Glomerular visceral epithelial cell (primary cell): ENCODE data around the gene LDB2.
"Not testable (repeated sequence)": the region's sequence is repeated elsewhere in the genome, so short reads cannot be mapped to it uniquely, and the experiment has no call there.

Source experiments
- DNase-seq: peaks from one replicate; pipeline ENCODE4 v3.0.0-alpha.2; 2016; ENCODE audit errors: extremely low spot score

LDB2 gene

GRCh38 chr4:16897991-16898827, at the start of gene LDB2:
Gene LDB2, minus strand, starts transcription at chr4:16898645.
- DNase-seq = no peak

GRCh38 chr4:16942491-16942890, 44.0 kb upstream of the LDB2 start:
- DNase-seq = no peak

- no peak for DNase-seq
Observed at GRCh38 chr4:16939178-16939577, 40.7 kb upstream of the LDB2 start.

- DNase-seq = no peak
Observed at GRCh38 chr4:16938512-16939040, 40.1 kb upstream of the LDB2 start.

- no peak for DNase-seq
Observed at GRCh38 chr4:16931339-16932305, 33.2 kb upstream of the LDB2 start.

- no peak for DNase-seq
Observed at GRCh38 chr4:16926214-16926613, 27.8 kb upstream of the LDB2 start.

- DNase-seq = not testable (repeated sequence)
Observed at GRCh38 chr4:16918716-16919115, 20.3 kb upstream of the LDB2 start.

- DNase-seq = no peak
Observed at GRCh38 chr4:16916719-16917337, 18.4 kb upstream of the LDB2 start.

GRCh38 chr4:16916031-16916430, 17.6 kb upstream of the LDB2 start:
- no peak for DNase-seq

- DNase-seq = no peak
Observed at GRCh38 chr4:16914208-16914607, 15.8 kb upstream of the LDB2 start.

- DNase-seq = no peak
Observed at GRCh38 chr4:16912896-16913295, 14.5 kb upstream of the LDB2 start.

- no peak for DNase-seq
Observed at GRCh38 chr4:16909281-16909680, 10.8 kb upstream of the LDB2 start.

GRCh38 chr4:16908377-16909021, 10.1 kb upstream of the LDB2 start:
- DNase-seq = no peak

GRCh38 chr4:16900325-16900724, 1.9 kb upstream of the LDB2 start:
- no peak for DNase-seq

- no peak for DNase-seq
Observed at GRCh38 chr4:16896881-16897750, 1.3 kb downstream of the LDB2 start.

GRCh38 chr4:16894406-16894805, 4.0 kb downstream of the LDB2 start:
- DNase-seq = no peak

- no peak for DNase-seq
Observed at GRCh38 chr4:16893141-16893651, 5.2 kb downstream of the LDB2 start.

GRCh38 chr4:16890651-16891050, 7.8 kb downstream of the LDB2 start:
- DNase-seq = no peak

GRCh38 chr4:16889945-16890344, 8.5 kb downstream of the LDB2 start:
- no peak for DNase-seq

- no peak for DNase-seq
Observed at GRCh38 chr4:16887887-16888286, 10.6 kb downstream of the LDB2 start.
